ENCODE data around the gene ZDHHC19. TPM values are rescaled to one million over a fixed set of nuclear protein-coding genes. Genes with fewer than 3 reads are reported as not detected.
"Not testable (repeated sequence)": the region's sequence is repeated elsewhere in the genome, so short reads cannot be mapped to it uniquely, and the experiment has no call there.

The ZDHHC19 gene
- polyA plus RNA-seq, 3 donors: 0.89 to 4.5 (median 3.4) TPM

DNA sequence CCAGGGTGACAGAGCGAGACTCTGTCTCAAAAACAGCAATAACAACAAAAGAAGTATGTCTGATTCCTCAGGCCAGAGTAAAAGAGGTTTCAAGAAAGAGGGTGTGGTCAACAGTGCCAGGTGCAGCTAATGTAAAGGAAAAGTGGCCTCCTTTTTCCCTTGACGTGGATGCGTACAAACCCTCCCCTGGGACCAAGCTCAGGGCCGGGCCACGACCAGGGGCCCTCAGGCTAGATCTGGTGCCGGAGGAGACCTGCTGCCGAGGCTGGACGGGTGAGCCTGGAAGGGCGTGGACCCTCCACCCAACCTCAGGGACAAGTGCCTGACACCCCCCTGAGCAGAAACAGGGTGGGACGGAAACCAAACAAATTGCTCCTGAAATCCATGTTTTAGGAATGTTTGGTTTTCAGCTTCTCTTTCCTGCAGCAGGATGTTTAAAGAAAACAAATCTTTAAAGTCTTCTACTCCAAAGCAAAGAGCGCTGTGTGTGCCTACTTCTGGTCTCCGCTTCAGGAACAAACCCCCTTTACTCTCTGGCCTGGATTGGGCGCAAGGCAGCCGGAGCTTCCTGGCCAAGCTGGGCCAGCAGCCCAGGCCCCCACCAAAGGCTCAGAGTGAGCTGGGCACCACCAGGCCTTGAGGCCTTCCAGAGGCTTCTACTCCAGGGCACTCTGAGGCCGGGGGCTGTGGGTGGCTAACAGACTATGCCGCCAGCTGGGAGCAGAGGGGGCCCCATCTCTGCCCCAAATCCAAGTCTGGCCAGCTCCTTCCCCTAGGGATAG is 21.4 kb downstream of the ZDHHC19 start:
- WGBS, 3 donors: 80 to 95% (median 90%) methylated on average over 16 of the region's 16 CpGs
- H3K27ac ChIP-seq (ENCODE audit: low read depth, low read length): no peak overlapping the region

DNA sequence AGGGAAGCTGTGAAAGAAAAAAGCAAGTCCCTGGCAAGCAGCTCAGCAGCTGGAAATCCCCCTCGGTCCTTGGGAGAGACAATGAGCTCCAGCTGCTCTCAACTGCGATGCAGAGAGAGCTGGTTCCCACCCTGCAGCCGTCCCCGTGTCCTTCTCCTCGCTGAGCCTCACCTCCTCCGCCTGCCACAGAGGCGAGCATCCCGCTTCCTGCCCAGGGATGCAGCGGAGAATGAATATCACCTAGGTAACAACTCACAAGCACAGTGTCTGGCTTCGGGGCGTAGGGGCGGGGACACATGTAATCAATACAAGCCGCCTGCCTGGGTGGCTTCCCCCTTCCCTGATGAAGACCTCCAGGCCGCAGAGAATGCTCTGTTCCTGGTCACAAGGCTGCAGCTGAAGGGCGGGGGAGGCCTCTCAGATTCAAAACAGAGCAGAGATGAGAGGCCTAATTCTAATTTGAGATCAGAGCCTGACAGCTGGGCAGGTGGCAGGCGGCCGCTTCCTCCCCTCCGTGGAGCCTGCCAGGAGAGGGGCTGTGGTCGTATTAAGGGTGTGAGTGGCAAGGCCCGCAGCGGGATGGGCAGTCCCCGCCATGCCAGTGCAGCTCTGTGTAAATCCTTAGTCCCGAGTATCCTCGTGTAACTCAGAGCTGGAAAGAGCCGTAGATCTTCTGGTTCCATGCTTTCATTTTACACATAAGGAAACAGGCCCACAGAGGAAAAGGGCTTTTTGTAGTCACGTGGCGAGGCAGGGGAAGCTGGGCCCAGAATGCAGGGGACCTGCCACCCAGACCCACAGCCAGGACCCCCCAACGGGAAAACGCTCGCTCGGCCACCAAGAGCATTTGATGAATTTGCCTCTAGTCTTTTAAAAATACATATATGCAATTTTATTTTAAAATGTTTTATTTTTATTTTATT is 24.3 kb downstream of the ZDHHC19 start:
- no peak overlapping the region for H3K27ac ChIP-seq (ENCODE audit: low read depth, low read length)
- 42 to 62% (median 49%) methylated on average over 31 of the region's 31 CpGs for WGBS, 3 donors

DNA sequence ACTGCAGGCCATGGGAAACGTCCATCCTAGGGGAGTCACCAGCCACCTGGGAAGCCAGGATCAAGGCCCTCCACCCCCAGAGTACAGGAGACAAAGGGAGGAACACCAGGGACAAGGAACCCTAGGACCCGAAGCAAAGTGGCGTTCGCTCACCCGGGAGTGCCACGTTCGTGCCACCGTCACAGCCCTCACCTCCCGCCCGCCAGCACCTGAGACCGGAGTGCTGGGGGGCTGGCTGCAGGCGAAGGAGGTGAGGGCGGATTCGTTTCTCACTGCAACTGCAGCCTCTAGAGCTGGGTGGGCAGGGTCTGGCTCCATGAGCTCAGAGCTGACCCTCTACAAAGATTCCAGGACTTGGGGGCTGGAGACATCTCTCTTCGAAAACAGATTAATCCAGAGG is 26.3 kb downstream of the ZDHHC19 start:
- 95% methylated on average over 15 of the region's 15 CpGs for WGBS, 3 donors

DNA sequence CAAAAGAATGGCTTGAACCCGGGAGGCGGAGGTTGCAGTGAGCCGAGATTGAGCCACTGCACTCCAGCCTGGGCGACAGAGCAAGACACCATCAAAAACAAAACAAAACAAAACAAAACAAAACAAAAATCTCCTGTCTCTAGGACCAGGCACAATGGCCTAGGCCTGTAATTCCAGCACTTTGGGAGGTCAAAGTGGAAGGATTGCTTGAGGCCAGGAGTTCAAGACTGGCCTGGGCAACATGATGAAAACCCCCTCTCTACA is 27.1 kb downstream of the ZDHHC19 start:
- not testable (repeated sequence) for H3K27ac ChIP-seq (ENCODE audit: low read depth, low read length)
- WGBS, 3 donors: 91 to 95% (median 94%) methylated on average over 4 of the region's 4 CpGs

More for the DNA sequence above, 26.3 kb downstream of the ZDHHC19 start:
- no peak overlapping the region for H3K27ac ChIP-seq (ENCODE audit: low read depth, low read length)

DNA sequence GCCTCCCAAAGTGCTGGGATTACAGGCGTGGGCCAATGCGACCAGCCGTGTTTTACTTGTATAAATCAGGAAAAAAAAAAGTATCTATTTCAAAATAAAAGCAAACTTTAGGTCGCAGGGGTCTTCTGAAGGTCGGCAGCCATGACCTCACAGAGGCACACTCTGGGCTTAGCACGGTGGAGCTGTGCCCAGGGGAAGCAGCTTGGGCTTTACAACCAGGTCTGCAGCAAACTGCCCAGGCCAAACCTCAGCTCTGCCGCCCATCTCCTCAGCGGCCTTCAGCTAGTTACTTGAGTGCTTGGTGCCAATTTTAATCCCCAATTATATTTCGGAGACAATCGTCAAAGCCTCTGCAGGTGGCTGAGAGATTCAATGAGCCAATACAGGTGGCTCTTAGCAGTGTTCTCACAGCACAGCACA is 30.1 kb downstream of the ZDHHC19 start:
- no peak overlapping the region for H3K27ac ChIP-seq (ENCODE audit: low read depth, low read length)
- 75 to 89% (median 78%) methylated on average over 10 of the region's 10 CpGs for WGBS, 3 donors

DNA sequence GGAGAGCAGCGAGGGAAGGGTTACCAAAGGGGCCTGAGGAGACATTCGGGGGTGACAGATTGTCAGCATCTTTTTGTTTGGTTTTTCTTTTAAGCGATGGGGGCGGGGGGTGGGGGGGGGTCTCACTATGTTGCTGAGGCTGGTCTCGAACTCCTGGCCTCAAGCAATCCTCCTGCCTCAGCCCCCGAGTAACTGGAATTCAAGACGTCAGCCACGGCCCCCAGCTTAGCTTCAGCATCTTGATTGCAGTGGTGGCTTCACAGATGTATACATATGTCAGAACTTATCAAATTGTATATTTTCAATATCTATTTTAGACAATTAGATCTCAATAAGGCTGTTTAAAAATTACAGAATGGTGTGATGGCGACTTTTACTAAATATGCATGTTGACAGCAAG is 30.9 kb downstream of the ZDHHC19 start:
- 80 to 85% (median 85%) methylated on average over 9 of the region's 9 CpGs for WGBS, 3 donors
- no peak overlapping the region for H3K27ac ChIP-seq (ENCODE audit: low read depth, low read length)

DNA sequence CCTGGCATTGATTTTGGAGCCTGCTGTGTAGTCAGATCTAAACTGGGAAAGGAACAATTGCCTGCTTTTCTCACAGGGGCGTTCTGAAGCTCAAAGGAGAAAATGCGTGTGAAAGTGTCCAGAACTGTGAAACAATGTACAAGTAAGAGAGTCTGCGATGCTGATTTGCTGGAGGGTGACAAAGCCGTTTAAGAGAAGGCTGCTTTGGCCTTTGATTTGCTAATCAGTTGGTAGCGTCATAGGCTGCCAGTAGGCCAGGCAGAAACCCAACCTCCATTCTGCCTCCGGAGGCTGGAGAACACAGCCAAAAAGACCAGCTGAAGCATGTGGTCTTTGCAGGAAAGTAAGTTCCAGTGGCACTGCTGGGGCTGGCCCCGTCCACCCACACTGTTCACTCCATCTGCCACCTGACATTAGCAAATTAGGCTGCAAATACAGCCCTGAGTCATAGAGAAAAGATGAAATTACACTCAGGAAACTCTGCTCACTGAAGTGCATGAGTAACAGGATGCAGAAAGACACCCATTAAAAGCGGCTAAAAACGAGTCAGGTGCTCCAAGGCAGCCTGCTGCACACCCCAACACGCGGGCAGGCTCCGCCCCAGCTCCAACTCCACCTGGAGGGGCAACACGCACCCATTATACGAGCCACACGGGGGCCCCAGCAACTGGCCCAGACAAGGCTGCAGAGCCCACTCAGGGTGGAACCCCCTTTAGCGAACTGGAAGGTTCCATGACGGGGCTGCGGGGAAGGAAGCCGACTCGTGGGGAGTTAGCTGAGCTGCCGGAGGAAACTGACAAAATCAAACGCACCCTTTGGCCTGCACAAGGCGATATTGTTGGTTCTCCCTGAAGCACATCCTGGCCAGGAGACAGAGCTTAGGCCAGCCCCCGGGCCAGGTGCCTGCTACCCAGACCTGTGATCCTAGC is 31.6 kb downstream of the ZDHHC19 start:
- H3K27ac ChIP-seq (ENCODE audit: low read depth, low read length): no peak overlapping the region
- 35 to 49% (median 43%) methylated on average over 24 of the region's 24 CpGs for WGBS, 3 donors

DNA sequence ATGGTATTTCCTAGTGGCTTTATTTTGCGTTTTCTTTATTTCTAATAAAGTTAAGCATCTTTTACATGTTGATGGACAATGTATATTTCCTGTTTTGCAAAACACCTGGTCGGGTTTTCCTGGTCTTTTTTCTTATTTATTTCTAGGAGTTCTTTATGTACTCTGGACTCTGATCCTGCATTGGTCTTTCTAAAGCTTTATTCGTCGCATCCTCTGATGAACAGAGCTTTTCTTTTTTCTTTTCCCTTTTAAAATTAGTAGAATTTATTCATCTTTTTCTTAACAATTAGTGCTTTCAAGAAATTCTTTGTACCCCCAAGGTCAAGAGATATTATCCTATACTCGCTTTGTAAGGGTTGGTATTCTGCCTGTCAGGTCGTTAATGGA is 32.2 kb downstream of the ZDHHC19 start:
- no peak overlapping the region for H3K27ac ChIP-seq (ENCODE audit: low read depth, low read length)
- WGBS, 3 donors: 62 to 74% (median 71%) methylated on average over 6 of the region's 6 CpGs

DNA sequence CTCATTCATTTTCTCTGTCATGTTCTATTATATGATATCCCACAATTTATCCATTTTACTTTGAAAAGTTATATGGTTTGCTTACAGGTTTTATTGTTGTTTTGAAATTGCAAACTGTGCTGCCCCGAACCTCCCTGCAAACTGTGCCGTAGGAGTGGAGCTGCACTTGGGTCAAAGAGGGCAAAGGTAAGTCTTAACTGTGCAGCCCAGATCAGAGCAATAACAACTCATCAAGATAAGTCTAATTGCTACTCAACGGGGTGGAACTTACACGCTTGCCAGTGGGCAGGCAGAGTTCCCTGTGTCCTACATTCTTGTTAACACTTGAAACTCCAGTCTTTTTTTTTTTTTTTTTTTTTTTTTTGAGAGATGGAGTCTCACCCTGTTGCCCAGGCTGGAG is 33.2 kb downstream of the ZDHHC19 start:
- WGBS, 3 donors: 34 to 49% (median 39%) methylated on average over 4 of the region's 4 CpGs
- H3K27ac ChIP-seq (ENCODE audit: low read depth, low read length): no peak overlapping the region

DNA sequence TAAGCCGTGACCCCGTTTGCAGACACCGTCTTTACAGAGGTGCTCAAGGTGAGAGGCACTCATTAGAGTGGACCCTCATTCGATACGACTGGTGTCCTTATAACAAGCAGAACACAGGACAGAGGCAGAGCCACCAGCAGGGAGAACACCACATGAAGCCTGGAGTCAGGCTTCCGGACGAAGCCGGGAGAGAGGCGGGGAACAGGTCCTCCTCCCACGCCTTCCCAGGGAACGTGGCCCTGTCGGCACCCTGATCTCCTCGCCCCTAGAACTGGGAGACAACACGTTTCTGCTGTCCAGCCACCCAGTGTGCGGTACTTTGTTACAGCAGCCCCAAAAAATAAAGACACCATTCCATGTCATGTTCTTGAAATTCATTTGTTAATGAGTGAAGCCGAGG is 33.6 kb downstream of the ZDHHC19 start:
- 71 to 80% (median 78%) methylated on average over 16 of the region's 16 CpGs for WGBS, 3 donors
- no peak overlapping the region for H3K27ac ChIP-seq (ENCODE audit: low read depth, low read length)

DNA sequence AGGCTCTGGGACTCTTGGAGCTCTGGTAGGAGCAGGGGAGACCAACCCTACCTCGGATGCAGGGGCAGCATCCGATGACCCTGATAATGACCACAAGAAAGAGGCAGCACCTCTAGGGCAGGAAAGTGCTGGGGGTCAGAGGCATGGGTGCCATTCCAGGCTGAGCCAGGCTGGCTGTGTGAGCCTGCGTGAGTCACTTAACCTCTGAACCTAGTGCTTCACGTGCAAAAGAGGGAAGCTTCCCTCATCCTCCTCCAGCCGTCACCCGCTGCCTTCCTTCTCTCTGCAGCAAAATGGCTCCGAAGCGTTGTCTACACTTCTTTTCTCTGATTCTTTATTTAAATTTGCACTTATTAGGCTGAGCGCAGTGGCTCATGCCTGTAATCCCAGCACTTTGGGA is 35.5 kb downstream of the ZDHHC19 start:
- 79 to 90% (median 79%) methylated on average over 9 of the region's 9 CpGs for WGBS, 3 donors
- H3K27ac ChIP-seq (ENCODE audit: low read depth, low read length): no peak overlapping the region

DNA sequence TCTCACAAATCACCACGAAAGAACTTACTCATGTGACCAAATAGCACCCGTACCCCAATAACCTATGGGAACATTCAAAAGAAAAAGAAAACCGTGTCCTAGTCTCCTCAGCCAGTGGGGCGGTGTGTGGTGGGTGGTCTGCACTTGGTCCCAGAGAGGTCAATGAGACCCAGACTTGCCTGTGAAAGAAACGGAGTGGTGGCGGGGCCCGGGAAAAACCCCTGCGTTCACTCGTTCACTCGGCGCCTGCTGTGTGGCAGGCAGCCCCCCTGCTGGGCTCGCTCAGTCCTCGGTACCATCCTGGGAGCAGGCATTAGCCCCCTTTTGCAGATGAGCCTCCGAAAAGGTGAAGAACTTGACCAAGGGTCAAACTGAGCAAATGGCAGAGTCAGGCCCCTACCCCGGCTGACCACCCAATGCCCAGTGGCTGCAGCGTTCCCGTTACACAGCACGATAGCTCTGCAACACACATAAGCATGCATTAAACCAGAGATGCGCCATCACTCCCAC is 36.0 kb downstream of the ZDHHC19 start:
- WGBS, 3 donors: 81 to 85% (median 85%) methylated on average over 19 of the region's 19 CpGs
- H3K27ac ChIP-seq (ENCODE audit: low read depth, low read length): no peak overlapping the region

DNA sequence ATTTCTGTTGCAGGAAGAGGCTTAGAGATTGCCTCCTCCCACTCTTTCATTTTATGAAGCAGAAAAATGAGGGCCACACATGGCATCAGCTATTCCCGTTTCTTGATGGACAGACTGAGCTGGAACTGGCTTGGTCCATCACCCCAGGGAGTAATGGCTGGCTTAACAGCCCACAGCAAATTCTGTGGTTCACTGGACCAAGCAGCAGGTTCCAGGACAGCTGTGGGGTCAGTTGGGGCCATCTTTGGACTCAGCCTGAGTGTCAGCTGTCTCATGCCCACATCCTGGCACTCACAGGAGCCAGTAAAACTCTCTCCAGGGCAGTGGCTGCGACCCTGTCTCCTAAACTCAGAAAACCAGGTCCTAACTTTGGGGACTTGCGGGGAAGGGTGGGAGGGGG is 36.5 kb downstream of the ZDHHC19 start:
- H3K27ac ChIP-seq (ENCODE audit: low read depth, low read length): no peak overlapping the region
- 79 to 89% (median 83%) methylated on average over 3 of the region's 3 CpGs for WGBS, 3 donors

DNA sequence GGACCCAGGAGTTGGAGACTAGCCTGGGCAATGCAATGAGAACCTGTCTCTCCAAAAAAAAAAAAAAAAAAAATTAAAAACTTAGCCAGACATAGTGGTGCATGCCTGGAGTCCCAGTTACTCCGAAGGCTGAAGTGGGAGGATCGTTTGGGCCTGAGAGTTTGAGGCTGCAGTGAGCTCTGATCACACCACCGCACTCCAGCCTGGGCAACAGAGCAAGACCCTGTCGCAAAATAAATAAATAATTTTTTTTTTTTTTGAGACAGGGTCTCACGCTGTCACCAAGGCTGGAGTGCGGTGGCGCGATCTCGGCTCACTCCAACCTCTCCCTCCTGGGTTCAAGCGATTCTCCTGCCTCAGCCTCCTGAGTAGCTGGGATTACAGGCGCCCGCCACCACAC is 40.9 kb downstream of the ZDHHC19 start:
- 94 to 98% (median 96%) methylated on average over 12 of the region's 12 CpGs for WGBS, 3 donors

DNA sequence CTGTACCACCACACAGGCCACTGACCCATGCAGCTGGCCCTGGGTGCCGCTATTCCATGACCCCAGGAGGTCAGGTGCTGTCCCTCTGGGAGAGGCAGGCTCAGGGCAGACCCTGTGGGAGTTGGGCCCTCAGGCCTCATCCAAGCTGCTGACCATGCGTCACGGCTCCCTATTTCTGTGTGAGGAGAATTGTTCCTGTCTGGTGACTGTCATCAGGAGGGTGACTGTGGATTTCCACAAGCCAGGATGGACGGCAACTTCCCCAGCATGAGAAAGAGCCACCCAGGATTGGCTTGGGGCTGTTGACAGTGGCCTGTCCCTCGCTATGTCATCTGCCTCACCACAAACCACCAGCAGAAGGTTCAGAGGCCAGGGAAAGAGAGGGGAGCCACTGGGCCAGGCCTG is 41.4 kb downstream of the ZDHHC19 start:
- H3K27ac ChIP-seq (ENCODE audit: low read depth, low read length): no peak overlapping the region
- WGBS, 3 donors: 61 to 100% (median 63%) methylated on average over 5 of the region's 5 CpGs

More for the DNA sequence above, 40.9 kb downstream of the ZDHHC19 start:
- H3K27ac ChIP-seq (ENCODE audit: low read depth, low read length): not testable (repeated sequence)

DNA sequence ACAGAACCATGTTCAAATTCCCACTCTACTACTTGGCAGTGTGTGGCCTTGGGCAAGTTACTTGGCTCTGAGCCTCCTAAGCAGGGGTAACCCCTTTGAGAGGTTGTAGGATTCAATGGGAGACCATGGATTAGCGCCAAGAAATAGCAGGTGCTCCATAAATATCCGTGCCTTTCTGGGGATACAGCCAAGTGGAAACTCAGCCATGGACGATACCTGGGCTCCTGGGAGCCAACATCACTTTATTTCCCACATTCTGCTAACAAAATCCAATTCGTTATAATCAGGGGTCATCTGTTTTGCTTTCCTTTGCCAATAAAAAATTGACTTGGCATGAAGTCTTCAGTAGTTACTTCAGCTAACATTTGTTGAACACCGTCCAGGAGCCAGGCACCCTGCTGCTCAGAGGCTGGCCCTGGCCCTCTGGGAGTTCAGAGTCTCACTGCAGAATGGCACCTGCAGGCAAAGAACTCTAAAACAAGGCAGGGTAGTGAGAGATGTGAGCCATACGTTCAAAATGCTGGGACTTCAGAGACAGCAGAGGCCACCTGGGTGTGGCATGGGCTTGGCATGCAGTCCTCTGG is 42.3 kb downstream of the ZDHHC19 start:
- 14 to 64% (median 54%) methylated on average over 6 of the region's 6 CpGs for WGBS, 3 donors
- H3K27ac ChIP-seq (ENCODE audit: low read depth, low read length): no peak overlapping the region

DNA sequence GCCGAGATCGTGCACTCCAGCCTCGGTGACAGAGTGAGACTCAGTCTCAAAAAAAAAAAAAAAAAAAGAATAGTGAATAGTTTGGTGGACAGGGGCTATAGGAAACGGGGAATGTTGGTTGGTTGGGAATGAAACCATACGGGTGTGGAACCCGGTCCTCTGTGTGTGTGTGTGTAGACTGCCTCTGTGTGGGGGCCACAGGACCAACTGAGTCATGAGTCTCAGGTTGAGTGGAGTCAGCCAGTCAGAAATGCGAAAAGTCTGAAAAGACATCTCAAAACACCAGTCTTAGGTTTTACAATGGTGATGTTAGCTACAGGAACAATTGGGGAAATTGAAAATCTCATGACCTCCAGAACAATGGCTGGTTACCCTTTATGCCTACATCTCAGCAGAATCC is 44.5 kb downstream of the ZDHHC19 start:
- H3K27ac ChIP-seq (ENCODE audit: low read depth, low read length): no peak overlapping the region
- WGBS, 3 donors: 92 to 96% (median 93%) methylated on average over 7 of the region's 7 CpGs

DNA sequence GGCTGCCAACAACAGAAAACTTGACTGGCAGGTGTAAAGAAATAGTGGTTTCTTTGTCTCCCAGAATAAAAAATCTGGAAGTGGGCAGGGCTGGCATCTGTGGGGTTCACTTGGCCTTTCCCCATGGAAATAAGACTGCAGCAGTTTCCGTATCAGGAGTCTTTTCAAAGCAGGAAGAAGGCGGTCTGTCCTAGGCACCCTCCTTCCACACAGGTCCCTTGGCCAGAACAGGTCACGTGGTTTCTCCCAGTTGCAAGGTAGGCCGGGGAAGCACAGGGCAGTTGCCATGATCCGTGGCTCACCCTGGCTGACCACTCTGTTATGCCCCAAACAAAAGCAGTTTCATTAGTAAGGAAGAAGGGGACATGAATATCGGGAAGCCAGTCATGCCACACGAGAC is 45.4 kb downstream of the ZDHHC19 start:
- WGBS, 3 donors: 67 to 79% (median 68%) methylated on average over 7 of the region's 7 CpGs
- H3K27ac ChIP-seq (ENCODE audit: low read depth, low read length): no peak overlapping the region

Data from adipose tissue (tissue), 3 donors.